Measurements from ENCODE around the gene SH3BGRL3. TPM values are rescaled to one million over a fixed set of nuclear protein-coding genes. Genes with fewer than 3 reads are reported as not detected.
A peak's percentile ranks its signal among the peaks of the same experiment; 100 is the strongest.

SH3BGRL3 gene
- total RNA-seq, 1 donor from 2014 or later, result 140 TPM

DNA sequence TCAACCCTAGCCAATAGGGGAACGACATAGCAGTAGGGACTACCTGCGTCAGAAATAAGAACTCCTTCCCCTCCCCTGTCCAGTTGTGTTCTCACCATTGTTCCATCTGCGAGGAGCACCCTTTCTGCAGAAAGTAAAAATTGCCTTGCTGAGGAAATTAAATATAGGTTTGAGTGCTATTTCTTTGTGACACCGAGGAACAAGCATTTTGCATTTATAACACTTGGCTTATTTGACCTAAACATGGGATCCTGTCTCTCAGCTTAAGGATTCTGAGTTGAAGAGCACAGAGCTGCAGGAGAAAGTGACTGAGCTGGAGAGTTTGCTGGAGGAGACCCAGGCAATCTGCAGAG lies 10.7 kb upstream of the SH3BGRL3 start:
- no peaks in the 10 kb centered on the region for H3K4me1 Mint-ChIP-seq (ENCODE audit: unreplicated experiment)
- no peak for DNase-seq (ENCODE audit: extremely low spot score, unreplicated experiment)
- peaks cover 40% of the 10 kb centered on the region for H3K36me3 Mint-ChIP-seq (ENCODE audit: unreplicated experiment)
- TF ChIP-seq, protein P1, sequence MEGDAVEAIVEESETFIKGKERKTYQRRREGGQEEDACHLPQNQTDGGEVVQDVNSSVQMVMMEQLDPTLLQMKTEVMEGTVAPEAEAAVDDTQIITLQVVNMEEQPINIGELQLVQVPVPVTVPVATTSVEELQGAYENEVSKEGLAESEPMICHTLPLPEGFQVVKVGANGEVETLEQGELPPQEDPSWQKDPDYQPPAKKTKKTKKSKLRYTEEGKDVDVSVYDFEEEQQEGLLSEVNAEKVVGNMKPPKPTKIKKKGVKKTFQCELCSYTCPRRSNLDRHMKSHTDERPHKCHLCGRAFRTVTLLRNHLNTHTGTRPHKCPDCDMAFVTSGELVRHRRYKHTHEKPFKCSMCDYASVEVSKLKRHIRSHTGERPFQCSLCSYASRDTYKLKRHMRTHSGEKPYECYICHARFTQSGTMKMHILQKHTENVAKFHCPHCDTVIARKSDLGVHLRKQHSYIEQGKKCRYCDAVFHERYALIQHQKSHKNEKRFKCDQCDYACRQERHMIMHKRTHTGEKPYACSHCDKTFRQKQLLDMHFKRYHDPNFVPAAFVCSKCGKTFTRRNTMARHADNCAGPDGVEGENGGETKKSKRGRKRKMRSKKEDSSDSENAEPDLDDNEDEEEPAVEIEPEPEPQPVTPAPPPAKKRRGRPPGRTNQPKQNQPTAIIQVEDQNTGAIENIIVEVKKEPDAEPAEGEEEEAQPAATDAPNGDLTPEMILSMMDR (IDR thresholded peaks at IDR 0.05), result no peak
- H3K9me3 Mint-ChIP-seq (ENCODE audit: unreplicated experiment), result peaks cover 5% of the 10 kb centered on the region
- H3K27ac Mint-ChIP-seq (ENCODE audit: unreplicated experiment), result no peak overlapping the region
- H3K4me3 Mint-ChIP-seq (ENCODE audit: unreplicated experiment), result no peak overlapping the region
- no peaks in the 10 kb centered on the region for H3K27me3 Mint-ChIP-seq (ENCODE audit: unreplicated experiment)

DNA sequence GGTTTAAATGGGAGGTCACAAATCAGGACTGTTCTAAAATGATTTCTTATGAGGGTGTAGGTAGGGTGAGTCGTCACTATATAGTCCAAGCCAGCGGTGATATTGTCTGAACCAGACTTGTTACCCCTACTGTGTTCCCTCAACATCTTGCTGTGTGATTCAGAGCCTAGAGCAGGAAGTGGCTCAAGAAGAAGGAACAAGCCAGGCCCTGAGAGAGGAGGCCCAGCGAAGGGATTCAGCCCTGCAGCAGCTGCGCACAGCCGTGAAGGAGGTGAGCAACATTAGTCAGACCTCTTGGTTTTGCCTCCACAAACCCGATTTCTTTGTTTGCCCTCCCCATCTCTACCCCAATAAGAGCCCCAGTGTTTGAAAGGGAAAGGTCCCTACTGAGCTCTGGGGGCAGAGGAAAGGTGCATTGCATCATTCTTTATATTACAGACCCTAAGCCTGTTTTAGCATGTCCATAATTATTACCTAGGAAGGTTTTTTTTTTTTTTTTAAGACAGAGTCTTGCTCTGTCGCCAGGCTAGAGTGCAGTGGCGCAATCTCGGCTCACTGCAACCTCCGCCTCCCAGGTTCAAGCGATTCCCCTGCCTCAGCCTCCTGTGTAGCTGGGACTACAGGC lies 5.0 kb upstream of the SH3BGRL3 start:
- Mint-ChIP-seq H3K27me3 (ENCODE audit: unreplicated experiment) (no peaks in the 10 kb centered on the region), H3K9me3 (ENCODE audit: unreplicated experiment) (no peaks in the 10 kb centered on the region), H3K4me3 (ENCODE audit: unreplicated experiment) (no peak overlapping the region), H3K27ac (ENCODE audit: unreplicated experiment) (peak overlapping the region; percentile 70), H3K36me3 (ENCODE audit: unreplicated experiment) (peaks cover 12% of the 10 kb centered on the region), H3K4me1 (ENCODE audit: unreplicated experiment) (peaks cover 49% of the 10 kb centered on the region)
- no peak for DNase-seq (ENCODE audit: extremely low spot score, unreplicated experiment)
- TF ChIP-seq, protein P1 (IDR thresholded peaks at IDR 0.05), result no peak

DNA sequence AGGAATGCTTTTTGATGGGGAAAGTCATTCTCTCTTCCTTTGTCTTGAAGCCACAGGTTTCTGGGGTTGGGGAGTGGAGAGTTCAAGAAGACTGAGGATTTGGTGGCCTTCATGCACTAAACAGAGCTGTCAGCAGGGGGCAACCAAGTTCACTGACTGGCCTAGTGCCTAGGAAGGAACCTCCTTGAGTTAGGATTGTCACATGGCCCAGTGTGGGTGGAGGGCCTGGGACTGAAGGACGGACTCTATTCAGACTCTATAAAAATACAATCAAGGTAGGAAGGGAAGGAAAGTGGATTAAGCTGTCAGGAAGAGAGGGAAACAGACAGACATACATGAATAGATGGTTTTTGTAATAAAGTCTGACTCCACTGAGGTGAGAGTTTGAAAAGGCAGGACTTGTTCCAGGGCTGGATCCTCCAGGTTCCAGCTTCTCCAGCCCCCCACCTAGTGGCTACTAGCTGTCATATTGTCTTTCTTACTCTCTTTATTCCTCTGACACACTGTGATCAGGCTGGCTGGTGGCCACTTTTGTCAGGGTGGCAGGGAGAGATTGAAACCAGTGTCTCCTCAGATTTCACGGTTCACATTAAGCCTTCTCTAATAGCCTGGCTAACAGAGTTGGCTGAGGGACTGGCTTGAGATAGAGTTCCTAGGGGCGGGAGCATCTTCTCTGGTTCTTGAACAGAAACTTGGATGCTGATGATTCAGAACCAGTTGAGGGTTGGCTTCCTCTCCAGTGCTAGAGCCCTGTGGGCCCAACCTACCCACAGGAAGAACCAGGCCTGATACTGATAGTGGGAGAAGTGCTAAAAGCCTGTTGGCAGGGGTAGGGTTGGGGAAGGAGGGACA lies 4.1 kb upstream of the SH3BGRL3 start:
- peak; percentile 92 for DNase-seq (ENCODE audit: extremely low spot score, unreplicated experiment)
- peaks cover 54% of the 10 kb centered on the region for H3K4me1 Mint-ChIP-seq (ENCODE audit: unreplicated experiment)
- no peaks in the 10 kb centered on the region for H3K9me3 Mint-ChIP-seq (ENCODE audit: unreplicated experiment)
- no peaks in the 10 kb centered on the region for H3K27me3 Mint-ChIP-seq (ENCODE audit: unreplicated experiment)
- H3K36me3 Mint-ChIP-seq (ENCODE audit: unreplicated experiment), result peaks cover 12% of the 10 kb centered on the region
- TF ChIP-seq, protein P1 (IDR thresholded peaks at IDR 0.05), result peak; percentile 77
- H3K27ac Mint-ChIP-seq (ENCODE audit: unreplicated experiment), result peak overlapping the region; percentile 92
- H3K4me3 Mint-ChIP-seq (ENCODE audit: unreplicated experiment), result peak overlapping the region; percentile 15

DNA sequence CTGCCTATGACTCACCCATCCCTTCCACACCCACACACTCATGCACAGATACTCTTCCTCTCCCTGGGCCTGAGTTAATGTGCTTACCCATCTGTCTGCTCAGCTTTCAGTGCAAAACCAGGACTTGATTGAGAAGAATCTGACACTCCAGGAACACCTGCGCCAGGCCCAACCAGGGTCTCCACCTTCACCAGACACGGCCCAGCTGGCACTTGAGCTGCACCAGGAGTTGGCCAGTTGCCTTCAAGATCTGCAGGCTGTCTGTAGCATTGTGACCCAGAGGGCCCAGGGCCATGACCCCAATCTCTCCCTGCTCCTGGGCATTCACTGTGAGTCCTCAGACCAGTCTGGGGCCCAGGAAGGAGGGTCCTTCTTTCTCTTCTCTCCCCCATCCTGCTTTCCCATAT lies 3.5 kb upstream of the SH3BGRL3 start:
- DNase-seq (ENCODE audit: extremely low spot score, unreplicated experiment), result no peak
- TF ChIP-seq, protein P1 (IDR thresholded peaks at IDR 0.05), result no peak
- Mint-ChIP-seq H3K4me1 (ENCODE audit: unreplicated experiment) (peaks cover 60% of the 10 kb centered on the region), H3K27me3 (ENCODE audit: unreplicated experiment) (no peaks in the 10 kb centered on the region), H3K27ac (ENCODE audit: unreplicated experiment) (peak overlapping the region; percentile 92), H3K9me3 (ENCODE audit: unreplicated experiment) (no peaks in the 10 kb centered on the region), H3K4me3 (ENCODE audit: unreplicated experiment) (no peak overlapping the region), H3K36me3 (ENCODE audit: unreplicated experiment) (peaks cover 9% of the 10 kb centered on the region)

DNA sequence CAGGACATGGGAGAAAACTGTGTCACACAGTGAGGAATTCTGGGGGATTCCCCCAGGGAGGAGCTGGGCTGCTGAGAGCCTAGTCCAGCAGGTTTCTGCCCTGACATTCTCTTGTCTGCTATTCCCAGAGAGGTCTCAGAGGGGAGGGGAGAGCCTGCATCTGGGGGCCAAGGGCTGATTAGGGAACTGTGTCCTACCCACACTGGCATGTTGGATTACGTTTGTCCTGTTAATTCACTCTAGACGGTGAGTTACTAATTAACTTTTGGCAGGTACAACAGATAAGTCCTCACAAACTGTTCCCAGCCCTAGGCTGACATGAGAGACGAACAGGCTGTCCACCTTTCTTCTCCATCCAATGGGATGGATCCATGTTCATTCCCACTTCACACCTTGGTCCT lies 2.6 kb upstream of the SH3BGRL3 start:
- TF ChIP-seq, protein P1 (IDR thresholded peaks at IDR 0.05), result no peak
- Mint-ChIP-seq H3K9me3 (ENCODE audit: unreplicated experiment) (no peaks in the 10 kb centered on the region), H3K27ac (ENCODE audit: unreplicated experiment) (peak overlapping the region; percentile 92), H3K4me3 (ENCODE audit: unreplicated experiment) (no peak overlapping the region), H3K4me1 (ENCODE audit: unreplicated experiment) (peaks cover 65% of the 10 kb centered on the region), H3K36me3 (ENCODE audit: unreplicated experiment) (peaks cover 5% of the 10 kb centered on the region), H3K27me3 (ENCODE audit: unreplicated experiment) (no peaks in the 10 kb centered on the region)
- DNase-seq (ENCODE audit: extremely low spot score, unreplicated experiment), result no peak

Measured in osteocyte (in vitro differentiated cells).